ENCODE results near the gene SMPD4.
"Not testable (repeated sequence)": the region's sequence is repeated elsewhere in the genome, so short reads cannot be mapped to it uniquely, and the experiment has no call there.

DNA sequence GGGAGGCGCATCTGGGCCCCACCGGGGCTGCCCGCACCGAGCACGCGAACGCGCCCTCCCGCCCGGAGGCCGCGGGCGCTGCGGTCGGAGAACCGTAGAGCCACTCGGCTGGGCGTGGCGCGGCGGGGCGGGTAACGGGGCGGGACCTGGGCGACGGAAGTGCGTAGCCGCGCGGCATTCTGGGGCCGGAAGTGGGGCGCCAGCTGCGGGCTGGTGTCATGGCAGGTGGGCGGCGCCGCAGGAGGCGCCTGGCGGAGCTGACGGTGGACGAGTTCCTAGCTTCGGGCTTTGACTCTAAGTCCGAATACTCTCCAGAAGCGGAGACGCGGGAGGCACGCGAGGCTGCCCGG, 47.7 kb upstream of the SMPD4 start:
- TF ChIP-seq, protein P1, sequence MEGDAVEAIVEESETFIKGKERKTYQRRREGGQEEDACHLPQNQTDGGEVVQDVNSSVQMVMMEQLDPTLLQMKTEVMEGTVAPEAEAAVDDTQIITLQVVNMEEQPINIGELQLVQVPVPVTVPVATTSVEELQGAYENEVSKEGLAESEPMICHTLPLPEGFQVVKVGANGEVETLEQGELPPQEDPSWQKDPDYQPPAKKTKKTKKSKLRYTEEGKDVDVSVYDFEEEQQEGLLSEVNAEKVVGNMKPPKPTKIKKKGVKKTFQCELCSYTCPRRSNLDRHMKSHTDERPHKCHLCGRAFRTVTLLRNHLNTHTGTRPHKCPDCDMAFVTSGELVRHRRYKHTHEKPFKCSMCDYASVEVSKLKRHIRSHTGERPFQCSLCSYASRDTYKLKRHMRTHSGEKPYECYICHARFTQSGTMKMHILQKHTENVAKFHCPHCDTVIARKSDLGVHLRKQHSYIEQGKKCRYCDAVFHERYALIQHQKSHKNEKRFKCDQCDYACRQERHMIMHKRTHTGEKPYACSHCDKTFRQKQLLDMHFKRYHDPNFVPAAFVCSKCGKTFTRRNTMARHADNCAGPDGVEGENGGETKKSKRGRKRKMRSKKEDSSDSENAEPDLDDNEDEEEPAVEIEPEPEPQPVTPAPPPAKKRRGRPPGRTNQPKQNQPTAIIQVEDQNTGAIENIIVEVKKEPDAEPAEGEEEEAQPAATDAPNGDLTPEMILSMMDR (IDR thresholded peaks at IDR 0.05; ENCODE audit: poor library complexity): not testable (repeated sequence)
- not testable (repeated sequence) for TF ChIP-seq EZH2phosphoT487 (IDR thresholded peaks at IDR 0.05; ENCODE audit: low read depth, severe bottlenecking, unreplicated experiment); EZH2 (IDR thresholded peaks at IDR 0.05; ENCODE audit: borderline replicate concordance)

All from hepatocyte (in vitro differentiated cells).